HepG2 (cell line): Measurements from ENCODE around the gene COMP. TPM values are rescaled to one million over a fixed set of nuclear protein-coding genes. Genes with fewer than 3 reads are reported as not detected.

Source experiments
- HOXA5 ChIP-seq: sonication (generic); formaldehyde crosslinking; IDR thresholded peaks from 2 replicates; pipeline ENCODE4 v1.4.0; 2020; ENCODE audit warnings: missing genetic modification reagents
- KDM5B ChIP-seq: sonication (generic); formaldehyde crosslinking; IDR thresholded peaks from 2 replicates; pipeline ENCODE4 v1.4.0; 2020; ENCODE audit warnings: missing genetic modification reagents, mild to moderate bottlenecking, borderline replicate concordance
- NFE2L1 ChIP-seq: sonication (generic); formaldehyde crosslinking; IDR thresholded peaks from 2 replicates; pipeline ENCODE4 v1.4.0; 2020; ENCODE audit warnings: missing genetic modification reagents, mild to moderate bottlenecking, borderline replicate concordance
- SP2 ChIP-seq: sonication (generic); formaldehyde crosslinking; IDR thresholded peaks from 2 replicates; pipeline ENCODE4 v1.5.1; 2020; ENCODE audit warnings: mild to moderate bottlenecking, missing genetic modification reagents
- ZNF737 ChIP-seq: sonication (generic); formaldehyde crosslinking; IDR thresholded peaks from 2 replicates; pipeline ENCODE4 v1.5.0; 2020; ENCODE audit warnings: missing genetic modification reagents, mild to moderate bottlenecking, borderline replicate concordance
- ZNF761 ChIP-seq: sonication (generic); formaldehyde crosslinking; conservative IDR thresholded peaks from 2 replicates; pipeline ENCODE4 v1.4.0; 2020; ENCODE audit warnings: mild to moderate bottlenecking, missing genetic modification reagents
- ZNF83 ChIP-seq: sonication (generic); formaldehyde crosslinking; IDR thresholded peaks from 2 replicates; pipeline ENCODE4 v1.4.0; 2020; ENCODE audit warnings: missing genetic modification reagents, mild to moderate bottlenecking, borderline replicate concordance
- ZNF883 ChIP-seq: sonication (generic); formaldehyde crosslinking; IDR thresholded peaks from 2 replicates; pipeline ENCODE4 v1.5.1; 2020; ENCODE audit warnings: mild to moderate bottlenecking, missing genetic modification reagents; ENCODE audit errors: not compliant biosample characterization
- polyA plus RNA-seq, 8 experiments: library from polyadenylated mRNA; depleted of rRNA in 3 of 8; stranded (reverse) in 7 of 8; unstranded in 1 of 8; fragments of >200 nt; fragmentation: Illumina TruSeq in 4 of 8; extraction: Trizol in 4 of 8; gene quantifications; 2 replicates each; pipeline versions ENCODE4 v1.2.1 to v1.2.3, GENCODE V29; 2011 to 2016; ENCODE audit warnings: low read depth in 4 of 8, missing spikeins in 1 of 8, mixed read lengths in 1 of 8; ENCODE audit not compliant: insufficient read depth in 1 of 8
- total RNA-seq, 5 experiments: library from RNA; depleted of rRNA; stranded (reverse); fragments of >200 nt; fragmentation: Illumina TruSeq; extraction: Trizol; gene quantifications; 2 replicates each; pipeline ENCODE4 v1.2.3, GENCODE V29; 2016; ENCODE audit warnings: low read depth in 1 of 5
- TF ChIP-seq, protein P1 (sequence below): sonication (generic); formaldehyde crosslinking; IDR thresholded peaks from 2 replicates; pipeline ENCODE4 v1.4.0; 2020; ENCODE audit warnings: mild to moderate bottlenecking, missing genetic modification reagents
- TF ChIP-seq, protein P2 (sequence below): sonication (generic); formaldehyde crosslinking; IDR thresholded peaks from 2 replicates; pipeline ENCODE4 v1.5.0; 2020; ENCODE audit warnings: mild to moderate bottlenecking, low read depth, missing genetic modification reagents, borderline replicate concordance
- TF ChIP-seq, protein P3 (sequence below): sonication (generic); formaldehyde crosslinking; IDR thresholded peaks from 2 replicates; pipeline ENCODE4 v1.4.0; 2020; ENCODE audit warnings: missing genetic modification reagents
- TF ChIP-seq, protein P4 (sequence below), 2 experiments: sonication (generic) in 1 of 2; formaldehyde crosslinking in 1 of 2; IDR thresholded peaks; 2 replicates each; pipeline versions ENCODE4 v1.6.1 to v1.9.0; 2014 to 2022; ENCODE audit warnings: antibody characterized with exemption in 1 of 2, borderline replicate concordance in 1 of 2, inconsistent platforms in 1 of 2, low read depth in 1 of 2, missing genetic modification reagents in 1 of 2
- TF ChIP-seq, protein P5 (sequence below): sonication (generic); formaldehyde crosslinking; IDR thresholded peaks from 2 replicates; pipeline ENCODE4 v1.8.1; 2023; ENCODE audit warnings: missing genetic modification reagents, mild to moderate bottlenecking, borderline replicate concordance
- TF ChIP-seq, protein P6 (sequence below): sonication (generic); formaldehyde crosslinking; IDR thresholded peaks from 2 replicates; pipeline ENCODE4 v1.9.0; 2022; ENCODE audit warnings: low read depth, missing genetic modification reagents

COMP gene
- total and polyA plus RNA-seq, 2 of the 13 experiments (the other 11 are each of a cell fraction or from before 2014, with no cell fraction given) = 0.04 to 0.13 TPM

DNA sequence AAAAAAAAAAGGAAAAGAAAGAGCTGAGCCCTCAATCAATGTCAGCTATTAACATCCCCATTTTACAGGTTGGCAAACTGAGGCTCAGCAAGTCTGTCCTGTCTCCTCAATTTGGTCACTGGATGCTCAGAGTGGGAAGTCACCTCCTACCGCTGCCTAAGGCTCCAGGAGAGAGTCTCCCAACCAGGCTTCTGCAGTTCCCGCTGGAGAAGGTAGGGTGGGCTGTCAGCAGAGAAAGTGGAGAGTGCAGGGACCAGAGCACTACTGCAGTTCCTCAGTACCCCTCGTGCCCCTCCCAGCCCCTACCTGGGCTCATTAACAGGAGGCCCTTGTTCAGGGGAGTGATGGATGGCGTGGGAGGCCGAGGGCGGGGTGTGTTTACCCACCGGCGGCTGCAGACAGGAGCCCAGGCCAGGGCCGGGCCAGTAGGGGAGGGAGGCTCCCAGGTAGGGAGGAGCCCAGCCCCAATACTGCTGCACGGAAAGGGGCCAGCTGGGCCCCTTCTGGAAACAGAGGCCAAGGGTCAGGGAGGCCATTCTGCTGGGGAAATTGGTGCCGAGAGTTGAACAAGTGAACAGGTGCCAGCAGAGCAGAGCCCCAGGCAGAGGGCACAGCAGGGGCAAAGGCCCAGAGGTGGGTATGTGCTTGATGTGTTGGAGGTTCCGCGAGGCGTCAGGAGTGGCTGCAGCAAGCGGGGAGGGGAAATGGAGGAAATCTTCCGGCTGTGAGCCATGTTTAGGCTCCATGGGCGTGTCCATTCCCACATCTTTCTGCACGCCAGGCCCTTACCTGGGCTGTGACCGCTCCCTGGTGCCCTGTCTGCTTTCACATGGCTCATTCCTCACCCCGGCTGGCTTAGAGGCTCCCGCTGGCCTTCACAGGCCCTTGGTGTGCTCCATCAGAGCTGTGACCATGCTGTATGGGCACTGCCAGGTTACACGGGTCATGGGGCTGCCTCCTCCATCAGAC, 7.6 kb upstream of the COMP start (continued):
- TF ChIP-seq ZNF883 (CRISPR knock-in tag) = no peak
- no peak for TF ChIP-seq SP2 (CRISPR knock-in tag)
- peak; percentile 88; the same call in 1 of the 2 replicates for TF ChIP-seq HOXA5
- TF ChIP-seq ZNF737 = no peak
- TF ChIP-seq, protein P1, sequence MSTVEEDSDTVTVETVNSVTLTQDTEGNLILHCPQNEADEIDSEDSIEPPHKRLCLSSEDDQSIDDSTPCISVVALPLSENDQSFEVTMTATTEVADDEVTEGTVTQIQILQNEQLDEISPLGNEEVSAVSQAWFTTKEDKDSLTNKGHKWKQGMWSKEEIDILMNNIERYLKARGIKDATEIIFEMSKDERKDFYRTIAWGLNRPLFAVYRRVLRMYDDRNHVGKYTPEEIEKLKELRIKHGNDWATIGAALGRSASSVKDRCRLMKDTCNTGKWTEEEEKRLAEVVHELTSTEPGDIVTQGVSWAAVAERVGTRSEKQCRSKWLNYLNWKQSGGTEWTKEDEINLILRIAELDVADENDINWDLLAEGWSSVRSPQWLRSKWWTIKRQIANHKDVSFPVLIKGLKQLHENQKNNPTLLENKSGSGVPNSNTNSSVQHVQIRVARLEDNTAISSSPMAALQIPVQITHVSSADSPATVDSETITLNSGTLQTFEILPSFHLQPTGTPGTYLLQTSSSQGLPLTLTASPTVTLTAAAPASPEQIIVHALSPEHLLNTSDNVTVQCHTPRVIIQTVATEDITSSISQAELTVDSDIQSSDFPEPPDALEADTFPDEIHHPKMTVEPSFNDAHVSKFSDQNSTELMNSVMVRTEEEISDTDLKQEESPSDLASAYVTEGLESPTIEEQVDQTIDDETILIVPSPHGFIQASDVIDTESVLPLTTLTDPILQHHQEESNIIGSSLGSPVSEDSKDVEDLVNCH = no peak
- no peak for TF ChIP-seq ZNF761 (CRISPR knock-in tag)
- TF ChIP-seq, protein P2, sequence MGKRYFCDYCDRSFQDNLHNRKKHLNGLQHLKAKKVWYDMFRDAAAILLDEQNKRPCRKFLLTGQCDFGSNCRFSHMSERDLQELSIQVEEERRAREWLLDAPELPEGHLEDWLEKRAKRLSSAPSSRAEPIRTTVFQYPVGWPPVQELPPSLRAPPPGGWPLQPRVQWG (CRISPR knock-in tag) = no peak
- TF ChIP-seq KDM5B (CRISPR knock-in tag) = peak; percentile 35; the same call in 1 of the 2 replicates
- TF ChIP-seq NFE2L1 (CRISPR knock-in tag) = no peak
- TF ChIP-seq, protein P3, sequence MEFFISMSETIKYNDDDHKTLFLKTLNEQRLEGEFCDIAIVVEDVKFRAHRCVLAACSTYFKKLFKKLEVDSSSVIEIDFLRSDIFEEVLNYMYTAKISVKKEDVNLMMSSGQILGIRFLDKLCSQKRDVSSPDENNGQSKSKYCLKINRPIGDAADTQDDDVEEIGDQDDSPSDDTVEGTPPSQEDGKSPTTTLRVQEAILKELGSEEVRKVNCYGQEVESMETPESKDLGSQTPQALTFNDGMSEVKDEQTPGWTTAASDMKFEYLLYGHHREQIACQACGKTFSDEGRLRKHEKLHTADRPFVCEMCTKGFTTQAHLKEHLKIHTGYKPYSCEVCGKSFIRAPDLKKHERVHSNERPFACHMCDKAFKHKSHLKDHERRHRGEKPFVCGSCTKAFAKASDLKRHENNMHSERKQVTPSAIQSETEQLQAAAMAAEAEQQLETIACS (CRISPR knock-in tag) = no peak
- no peak for TF ChIP-seq ZNF83
- TF ChIP-seq, protein P4, sequence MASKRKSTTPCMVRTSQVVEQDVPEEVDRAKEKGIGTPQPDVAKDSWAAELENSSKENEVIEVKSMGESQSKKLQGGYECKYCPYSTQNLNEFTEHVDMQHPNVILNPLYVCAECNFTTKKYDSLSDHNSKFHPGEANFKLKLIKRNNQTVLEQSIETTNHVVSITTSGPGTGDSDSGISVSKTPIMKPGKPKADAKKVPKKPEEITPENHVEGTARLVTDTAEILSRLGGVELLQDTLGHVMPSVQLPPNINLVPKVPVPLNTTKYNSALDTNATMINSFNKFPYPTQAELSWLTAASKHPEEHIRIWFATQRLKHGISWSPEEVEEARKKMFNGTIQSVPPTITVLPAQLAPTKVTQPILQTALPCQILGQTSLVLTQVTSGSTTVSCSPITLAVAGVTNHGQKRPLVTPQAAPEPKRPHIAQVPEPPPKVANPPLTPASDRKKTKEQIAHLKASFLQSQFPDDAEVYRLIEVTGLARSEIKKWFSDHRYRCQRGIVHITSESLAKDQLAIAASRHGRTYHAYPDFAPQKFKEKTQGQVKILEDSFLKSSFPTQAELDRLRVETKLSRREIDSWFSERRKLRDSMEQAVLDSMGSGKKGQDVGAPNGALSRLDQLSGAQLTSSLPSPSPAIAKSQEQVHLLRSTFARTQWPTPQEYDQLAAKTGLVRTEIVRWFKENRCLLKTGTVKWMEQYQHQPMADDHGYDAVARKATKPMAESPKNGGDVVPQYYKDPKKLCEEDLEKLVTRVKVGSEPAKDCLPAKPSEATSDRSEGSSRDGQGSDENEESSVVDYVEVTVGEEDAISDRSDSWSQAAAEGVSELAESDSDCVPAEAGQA (IDR thresholded peaks at IDR 0.05; ENCODE audit: low read depth) = no peak
- TF ChIP-seq, protein P4 (CRISPR knock-in tag; IDR thresholded peaks at IDR 0.05; ENCODE audit: borderline replicate concordance) = no peak
- TF ChIP-seq, protein P5, sequence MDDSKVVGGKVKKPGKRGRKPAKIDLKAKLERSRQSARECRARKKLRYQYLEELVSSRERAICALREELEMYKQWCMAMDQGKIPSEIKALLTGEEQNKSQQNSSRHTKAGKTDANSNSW (CRISPR knock-in tag) = no peak
- TF ChIP-seq, protein P6, sequence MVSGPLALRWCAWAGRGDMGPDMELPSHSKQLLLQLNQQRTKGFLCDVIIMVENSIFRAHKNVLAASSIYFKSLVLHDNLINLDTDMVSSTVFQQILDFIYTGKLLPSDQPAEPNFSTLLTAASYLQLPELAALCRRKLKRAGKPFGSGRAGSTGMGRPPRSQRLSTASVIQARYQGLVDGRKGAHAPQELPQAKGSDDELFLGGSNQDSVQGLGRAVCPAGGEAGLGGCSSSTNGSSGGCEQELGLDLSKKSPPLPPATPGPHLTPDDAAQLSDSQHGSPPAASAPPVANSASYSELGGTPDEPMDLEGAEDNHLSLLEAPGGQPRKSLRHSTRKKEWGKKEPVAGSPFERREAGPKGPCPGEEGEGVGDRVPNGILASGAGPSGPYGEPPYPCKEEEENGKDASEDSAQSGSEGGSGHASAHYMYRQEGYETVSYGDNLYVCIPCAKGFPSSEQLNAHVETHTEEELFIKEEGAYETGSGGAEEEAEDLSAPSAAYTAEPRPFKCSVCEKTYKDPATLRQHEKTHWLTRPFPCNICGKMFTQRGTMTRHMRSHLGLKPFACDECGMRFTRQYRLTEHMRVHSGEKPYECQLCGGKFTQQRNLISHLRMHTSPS (CRISPR knock-in tag) = no peak
